Astrocyte (in vitro differentiated cells and primary cell): Measurements from ENCODE around the gene RELN.

Source experiments
- CTCF ChIP-seq: IDR thresholded peaks from 2 replicates; pipeline ENCODE4 v1.5.1; 2011; ENCODE audit warnings: low read depth, mild to moderate bottlenecking, inconsistent platforms, low read length, moderate library complexity; ENCODE audit not compliant: insufficient read depth
- EZH2 ChIP-seq: IDR thresholded peaks from 2 replicates; pipeline ENCODE4 v1.6.1; 2012; ENCODE audit warnings: mild to moderate bottlenecking, low read length, inconsistent platforms; ENCODE audit not compliant: insufficient read depth

DNA sequence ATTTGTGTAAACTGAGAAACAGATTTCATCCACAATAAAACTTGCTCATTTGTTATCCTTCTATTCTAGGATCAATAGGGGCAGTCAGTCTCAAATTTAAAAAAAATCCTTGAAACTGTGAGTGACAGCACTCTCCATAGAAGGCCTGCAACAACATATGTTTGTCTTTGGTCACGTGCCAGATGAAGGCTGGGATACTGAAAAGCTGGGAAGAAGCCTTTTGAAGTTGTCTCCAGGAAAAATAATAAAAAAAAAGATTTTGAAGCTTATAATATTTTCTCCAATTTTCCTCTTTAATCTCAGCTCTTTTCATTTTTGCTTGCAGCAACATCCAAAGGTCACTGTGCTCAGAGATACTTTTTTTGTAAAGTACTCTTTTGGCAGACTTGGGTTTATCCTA lies 414.9 kb downstream of the RELN start:
- TF ChIP-seq CTCF (no peak), EZH2 (no peak)
